Right lobe of liver (tissue), 6 donors: ENCODE results near the gene ADIG. TPM values are rescaled to one million over a fixed set of nuclear protein-coding genes. Genes with fewer than 3 reads are reported as not detected.

Source experiments
- ATAC-seq, 4 donors: fragments of 200-7000 bp; cut with Tn5 transposase; one replicate each; pipeline ENCODE4 v1.9.1; 2020; ENCODE audit warnings: mild to moderate bottlenecking in 4 of 4, moderate library complexity in 4 of 4
- DNase-seq, 3 donors: peaks; one replicate each; pipeline ENCODE4 v3.0.0-alpha.2; 2020
- H3K27ac ChIP-seq, 3 donors: fragments of 200-600 bp; one replicate each; pipeline ENCODE4 v1.8.0; 2022
- H3K27me3 ChIP-seq, 2 donors: fragments of 200-600 bp; one replicate each; pipeline ENCODE4 v1.8.0; 2022
- H3K36me3 ChIP-seq, 4 donors: fragments of 200-600 bp; sonication (generic) in 1 of 4; one replicate each; pipeline versions ENCODE4 v1.5.1 to v1.8.0; 2017 to 2022; ENCODE audit warnings: control low read depth in 1 of 4
- H3K4me1 ChIP-seq, 4 donors: fragments of 200-600 bp; sonication (generic) in 1 of 4; one replicate each; pipeline versions ENCODE4 v1.5.1 to v1.8.0; 2017 to 2022; ENCODE audit warnings: control low read depth in 1 of 4
- H3K4me3 ChIP-seq, 3 donors: fragments of 200-600 bp; one replicate each; pipeline ENCODE4 v1.8.0; 2022
- H3K9me3 ChIP-seq, 4 donors: fragments of 200-600 bp; sonication (generic) in 1 of 4; one replicate each; pipeline versions ENCODE4 v1.5.1 to v1.8.0; 2017 to 2022; ENCODE audit warnings: control low read depth in 1 of 4
- CTCF ChIP-seq, 4 donors: fragments of 200-600 bp in 3 of 4; fragments of 450-650 bp in 1 of 4; IDR thresholded peaks; one replicate each; pipeline versions ENCODE4 v1.5.1 to v1.8.0; 2016 to 2022; ENCODE audit warnings: antibody characterized with exemption in 4 of 4, mild to moderate bottlenecking in 2 of 4
- POLR2A ChIP-seq: fragments of 450-650 bp; IDR thresholded peaks from one replicate; pipeline ENCODE4 v1.6.1; 2017; ENCODE audit warnings: antibody characterized with exemption, mild to moderate bottlenecking
- WGBS: methylation state at CpG from one replicate; pipeline ENCODE4 v1.1.6; 2018; ENCODE audit warnings: low coverage, low lambda C conversion rate; ENCODE audit not compliant: insufficient coverage; ENCODE audit errors: missing lambda C conversion rate; 5-methylcytosine and 5-hydroxymethylcytosine counted together
- intact Hi-C, 2 donors: fragments of 100-400 bp; cut with DNase I; formaldehyde crosslinking; loops; one replicate each; pipeline versions ENCODE4 v1.11.2 to v1.14.1; 2022
- total RNA-seq, 6 experiments: library from RNA; depleted of rRNA in 2 of 6; stranded (reverse); fragments of >200 nt in 2 of 6; fragmentation: NEBNext Ultra II Directional in 3 of 6; extraction: Animal tissue kit (Norgen Biotek cat#: 25700) in 3 of 6; gene quantifications; one replicate each; pipeline versions ENCODE4 v1.1.0 to v1.2.4, GENCODE V29; 2016 to 2023
- donor health status: DM: no; HTN: yes; CAD: no.
- donor health status: DM: no; HTN: no; CAD: no.
- donor health status: DM: no; HTN: no; CAD: no.
- donor health status: DM: no; HTN: yes; CAD: no.
- donor health status: DM: no; HTN: yes; CAD: no.

The ADIG gene
- total RNA-seq, 6 experiments from 2014 or later, result not detected

GRCh38 chr20:38550274-38550673 lies 30.7 kb upstream of the ADIG start:
- no peak for ATAC-seq
- Histone ChIP-seq H3K9me3 (no peaks in the 10 kb centered on the region), H3K4me1 (peaks cover 0 to 5% (median 0%) of the 10 kb centered on the region in 4 donors), H3K4me3 (no peak overlapping the region), H3K27ac (no peak overlapping the region), H3K36me3 (peaks cover 0 to 52% (median 7%) of the 10 kb centered on the region in 4 donors), H3K27me3 (no peaks in the 10 kb centered on the region)
- DNase-seq, result no peak
- TF ChIP-seq POLR2A, result no peak
- no peak for TF ChIP-seq CTCF (IDR thresholded peaks at IDR 0.05)
- intact Hi-C loops, result no loop called here
- 100% methylated on average over 1 of the region's 1 CpG for whole genome bisulfite sequencing

GRCh38 chr20:38551056-38551626 lies 29.9 kb upstream of the ADIG start:
- Histone ChIP-seq H3K27me3 (no peaks in the 10 kb centered on the region), H3K27ac (no peak overlapping the region), H3K9me3 (no peaks in the 10 kb centered on the region), H3K36me3 (peaks cover 0 to 43% (median 1%) of the 10 kb centered on the region in 4 donors), H3K4me3 (no peak overlapping the region), H3K4me1 (peaks cover 0 to 10% (median 0%) of the 10 kb centered on the region in 4 donors)
- DNase-seq, result no peak
- TF ChIP-seq CTCF (IDR thresholded peaks at IDR 0.05), result no peak
- WGBS, result 87% methylated on average over 7 of the region's 7 CpGs
- intact Hi-C loops, result no loop called here
- ATAC-seq, result no peak

GRCh38 chr20:38554986-38555385 lies 26.0 kb upstream of the ADIG start:
- Histone ChIP-seq H3K27ac (no peak overlapping the region), H3K27me3 (no peaks in the 10 kb centered on the region), H3K36me3 (peaks cover 0 to 53% (median 9%) of the 10 kb centered on the region in 4 donors), H3K4me3 (no peak overlapping the region), H3K9me3 (no peaks in the 10 kb centered on the region), H3K4me1 (peaks cover 0 to 10% (median 0%) of the 10 kb centered on the region in 4 donors)
- peak in 1 of 4 donors; percentile 57 for ATAC-seq
- DNase-seq, result no peak
- TF ChIP-seq POLR2A (no peak), CTCF (IDR thresholded peaks at IDR 0.05) (no peak)
- intact Hi-C loops, result no loop called here
- WGBS, result 81% methylated on average over 2 of the region's 2 CpGs

GRCh38 chr20:38555395-38555794 lies 25.6 kb upstream of the ADIG start:
- intact Hi-C loops, result no loop called here
- no peak for DNase-seq
- no peak overlapping the region for H3K27ac ChIP-seq
- no peaks in the 10 kb centered on the region for H3K27me3 ChIP-seq
- H3K9me3 ChIP-seq, result no peaks in the 10 kb centered on the region
- TF ChIP-seq POLR2A (no peak), CTCF (IDR thresholded peaks at IDR 0.05) (no peak)
- no peak overlapping the region for H3K4me3 ChIP-seq
- peaks cover 0 to 10% (median 0%) of the 10 kb centered on the region in 4 donors for H3K4me1 ChIP-seq
- peaks cover 0 to 56% (median 9%) of the 10 kb centered on the region in 4 donors for H3K36me3 ChIP-seq
- ATAC-seq, result no peak

- intact Hi-C loops, result no loop called here
- Histone ChIP-seq H3K4me1 (peaks cover 0 to 10% (median 0%) of the 10 kb centered on the region in 4 donors), H3K27ac (no peak overlapping the region), H3K27me3 (no peaks in the 10 kb centered on the region), H3K9me3 (no peaks in the 10 kb centered on the region), H3K4me3 (no peak overlapping the region), H3K36me3 (peaks cover 0 to 42% (median 9%) of the 10 kb centered on the region in 4 donors)
- ATAC-seq (no peak), DNase-seq (no peak)
- WGBS, result 93% methylated on average over 2 of the region's 2 CpGs
- TF ChIP-seq POLR2A, result no peak
- no peak for TF ChIP-seq CTCF (IDR thresholded peaks at IDR 0.05)
These were observed 23.8 kb upstream of the ADIG start for GRCh38 chr20:38557174-38557573.
